Endothelial cell (in vitro differentiated cells): ENCODE results near the gene SYT8. TPM values are rescaled to one million over a fixed set of nuclear protein-coding genes. Genes with fewer than 3 reads are reported as not detected.
"Not testable (repeated sequence)": the region's sequence is repeated elsewhere in the genome, so short reads cannot be mapped to it uniquely, and the experiment has no call there.

Experiments used
- DNase-seq: peaks from one replicate; pipeline ENCODE4 v3.0.0; 2021; ENCODE audit warnings: low spot score
- H3K27ac Mint-ChIP-seq: one replicate; pipeline ENCODE4 v1.8.0; 2021; ENCODE audit warnings: mixed read lengths, inconsistent platforms; ENCODE audit not compliant: unreplicated experiment
- H3K27me3 Mint-ChIP-seq: one replicate; pipeline ENCODE4 v1.8.0; 2021; ENCODE audit warnings: mild to moderate bottlenecking, moderate library complexity, mixed read lengths, inconsistent platforms; ENCODE audit not compliant: unreplicated experiment
- H3K36me3 Mint-ChIP-seq: one replicate; pipeline ENCODE4 v1.8.0; 2021; ENCODE audit warnings: mild to moderate bottlenecking, low read depth, mixed read lengths, inconsistent platforms; ENCODE audit not compliant: unreplicated experiment
- H3K4me1 Mint-ChIP-seq: one replicate; pipeline ENCODE4 v1.8.0; 2021; ENCODE audit warnings: mild to moderate bottlenecking, mixed read lengths, inconsistent platforms; ENCODE audit not compliant: unreplicated experiment
- H3K4me3 Mint-ChIP-seq: one replicate; pipeline ENCODE4 v1.8.0; 2021; ENCODE audit warnings: mild to moderate bottlenecking, mixed read lengths, inconsistent platforms; ENCODE audit not compliant: unreplicated experiment
- H3K9me3 Mint-ChIP-seq: one replicate; pipeline ENCODE4 v1.8.0; 2021; ENCODE audit warnings: mixed read lengths, inconsistent platforms; ENCODE audit not compliant: unreplicated experiment
- total RNA-seq: library from RNA; stranded (reverse); fragmentation: NEBNext Ultra II Directional; extraction: Animal tissue kit (Norgen Biotek cat#: 25700); gene quantifications from one replicate; pipeline ENCODE4 v1.2.1, GENCODE V29; 2021; ENCODE audit not compliant: unreplicated experiment
- TF ChIP-seq, protein P1 (sequence below): fragments of 200-600 bp; sonication (generic); IDR thresholded peaks from one replicate; pipeline ENCODE4 v1.5.0; 2021; ENCODE audit warnings: antibody characterized with exemption; ENCODE audit not compliant: unreplicated experiment

The SYT8 gene
- total RNA-seq, 1 donor from 2014 or later = not detected

DNA sequence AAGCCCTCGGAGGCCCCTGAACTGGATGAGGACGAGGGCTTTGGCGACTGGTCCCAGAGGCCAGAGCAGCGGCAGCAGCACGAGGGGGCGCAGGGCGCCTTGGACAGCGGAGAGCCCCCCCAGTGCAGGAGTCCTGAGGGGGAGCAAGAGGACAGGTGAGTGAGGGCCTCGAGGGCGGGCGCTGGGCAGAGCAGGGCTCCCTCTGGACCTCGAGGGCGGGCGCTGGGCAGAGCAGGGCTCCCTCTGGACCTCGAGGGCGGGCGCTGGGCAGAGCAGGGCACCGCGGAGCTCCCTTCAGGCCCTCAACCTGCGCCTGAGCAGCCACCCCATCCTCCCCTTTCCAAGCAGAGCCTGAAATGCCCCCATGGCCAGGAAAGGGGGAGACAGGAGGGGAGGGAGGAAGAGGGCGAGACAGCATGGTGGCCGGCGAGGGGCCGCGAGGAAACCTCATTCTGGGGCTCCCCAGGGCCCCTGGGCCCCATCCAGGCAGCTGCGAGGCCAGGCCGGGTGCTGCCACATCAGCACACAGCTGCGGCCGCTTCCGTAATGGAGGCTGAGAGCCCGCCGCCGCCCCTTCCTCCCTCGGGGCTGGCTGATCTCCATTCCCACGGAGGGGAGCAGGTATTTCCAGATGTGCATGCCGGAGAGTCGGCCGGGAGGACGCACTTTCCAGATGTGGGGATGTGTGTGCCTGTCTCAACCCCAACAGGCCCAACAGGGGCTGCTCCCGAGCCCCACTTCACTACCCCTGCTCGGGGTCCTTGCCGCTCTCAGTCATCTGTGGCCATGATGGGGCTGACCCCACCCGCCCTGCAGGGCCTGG lies 46.9 kb downstream of the SYT8 start:
- peak; percentile 4 for DNase-seq
- H3K4me1 Mint-ChIP-seq = no peaks in the 10 kb centered on the region
- TF ChIP-seq, protein P1, sequence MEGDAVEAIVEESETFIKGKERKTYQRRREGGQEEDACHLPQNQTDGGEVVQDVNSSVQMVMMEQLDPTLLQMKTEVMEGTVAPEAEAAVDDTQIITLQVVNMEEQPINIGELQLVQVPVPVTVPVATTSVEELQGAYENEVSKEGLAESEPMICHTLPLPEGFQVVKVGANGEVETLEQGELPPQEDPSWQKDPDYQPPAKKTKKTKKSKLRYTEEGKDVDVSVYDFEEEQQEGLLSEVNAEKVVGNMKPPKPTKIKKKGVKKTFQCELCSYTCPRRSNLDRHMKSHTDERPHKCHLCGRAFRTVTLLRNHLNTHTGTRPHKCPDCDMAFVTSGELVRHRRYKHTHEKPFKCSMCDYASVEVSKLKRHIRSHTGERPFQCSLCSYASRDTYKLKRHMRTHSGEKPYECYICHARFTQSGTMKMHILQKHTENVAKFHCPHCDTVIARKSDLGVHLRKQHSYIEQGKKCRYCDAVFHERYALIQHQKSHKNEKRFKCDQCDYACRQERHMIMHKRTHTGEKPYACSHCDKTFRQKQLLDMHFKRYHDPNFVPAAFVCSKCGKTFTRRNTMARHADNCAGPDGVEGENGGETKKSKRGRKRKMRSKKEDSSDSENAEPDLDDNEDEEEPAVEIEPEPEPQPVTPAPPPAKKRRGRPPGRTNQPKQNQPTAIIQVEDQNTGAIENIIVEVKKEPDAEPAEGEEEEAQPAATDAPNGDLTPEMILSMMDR = no peak
- H3K27ac Mint-ChIP-seq = no peak overlapping the region
- H3K27me3 Mint-ChIP-seq = no peaks in the 10 kb centered on the region
- H3K36me3 Mint-ChIP-seq = no peaks in the 10 kb centered on the region
- H3K9me3 Mint-ChIP-seq = no peaks in the 10 kb centered on the region
- no peak overlapping the region for H3K4me3 Mint-ChIP-seq

DNA sequence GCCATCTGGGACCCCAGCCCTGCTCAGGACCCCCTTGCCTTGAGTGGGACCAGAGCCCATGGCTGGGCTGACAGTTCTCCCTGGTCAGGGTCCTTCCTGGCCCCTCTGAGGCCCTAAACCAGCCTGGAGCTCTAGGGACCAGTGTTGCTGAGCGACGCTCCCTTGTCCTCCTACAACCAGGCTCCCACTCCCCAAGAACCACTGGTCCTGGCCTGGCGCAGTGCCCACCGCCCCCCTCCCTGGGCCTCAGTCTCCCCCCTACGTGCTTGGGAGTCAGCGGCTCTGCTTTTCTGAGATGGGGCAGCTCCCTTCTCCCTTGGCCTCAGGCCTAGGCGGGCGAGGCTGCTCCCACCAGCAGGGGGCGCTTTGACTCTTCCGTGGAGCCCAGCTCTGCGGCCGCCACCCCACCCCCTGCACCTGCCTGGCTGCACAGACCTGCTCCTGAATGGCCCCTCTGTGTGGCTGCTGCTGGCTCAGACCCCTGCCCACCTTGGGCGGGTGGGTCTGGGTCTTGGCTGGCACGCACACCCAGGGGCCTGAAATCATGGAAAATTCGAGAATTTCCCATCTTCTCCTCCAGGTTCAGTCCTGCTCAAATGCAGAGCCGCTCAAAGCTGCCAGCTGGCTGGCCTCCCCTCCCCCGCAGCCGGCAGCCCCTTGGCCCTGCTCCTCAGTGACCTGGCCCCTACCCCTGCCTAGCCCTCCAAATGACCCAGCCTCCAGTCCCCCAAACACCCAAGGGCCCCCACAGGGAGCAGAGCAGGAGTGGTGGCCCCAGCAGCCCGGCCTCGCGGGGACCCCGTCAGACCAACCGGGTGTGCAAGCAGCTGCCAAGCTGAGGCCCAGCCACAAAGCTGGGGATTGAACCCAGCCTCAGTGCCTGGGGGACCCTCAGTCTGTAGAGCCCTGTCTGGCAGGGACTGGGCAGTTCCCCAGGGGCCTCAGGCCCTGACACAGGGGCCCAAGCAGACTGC lies 47.8 kb downstream of the SYT8 start:
- Mint-ChIP-seq H3K4me3 (no peak overlapping the region), H3K4me1 (no peaks in the 10 kb centered on the region), H3K9me3 (no peaks in the 10 kb centered on the region), H3K27ac (no peak overlapping the region), H3K36me3 (no peaks in the 10 kb centered on the region), H3K27me3 (no peaks in the 10 kb centered on the region)
- DNase-seq = peak; percentile 89
- TF ChIP-seq, protein P1 = peak; percentile 93

DNA sequence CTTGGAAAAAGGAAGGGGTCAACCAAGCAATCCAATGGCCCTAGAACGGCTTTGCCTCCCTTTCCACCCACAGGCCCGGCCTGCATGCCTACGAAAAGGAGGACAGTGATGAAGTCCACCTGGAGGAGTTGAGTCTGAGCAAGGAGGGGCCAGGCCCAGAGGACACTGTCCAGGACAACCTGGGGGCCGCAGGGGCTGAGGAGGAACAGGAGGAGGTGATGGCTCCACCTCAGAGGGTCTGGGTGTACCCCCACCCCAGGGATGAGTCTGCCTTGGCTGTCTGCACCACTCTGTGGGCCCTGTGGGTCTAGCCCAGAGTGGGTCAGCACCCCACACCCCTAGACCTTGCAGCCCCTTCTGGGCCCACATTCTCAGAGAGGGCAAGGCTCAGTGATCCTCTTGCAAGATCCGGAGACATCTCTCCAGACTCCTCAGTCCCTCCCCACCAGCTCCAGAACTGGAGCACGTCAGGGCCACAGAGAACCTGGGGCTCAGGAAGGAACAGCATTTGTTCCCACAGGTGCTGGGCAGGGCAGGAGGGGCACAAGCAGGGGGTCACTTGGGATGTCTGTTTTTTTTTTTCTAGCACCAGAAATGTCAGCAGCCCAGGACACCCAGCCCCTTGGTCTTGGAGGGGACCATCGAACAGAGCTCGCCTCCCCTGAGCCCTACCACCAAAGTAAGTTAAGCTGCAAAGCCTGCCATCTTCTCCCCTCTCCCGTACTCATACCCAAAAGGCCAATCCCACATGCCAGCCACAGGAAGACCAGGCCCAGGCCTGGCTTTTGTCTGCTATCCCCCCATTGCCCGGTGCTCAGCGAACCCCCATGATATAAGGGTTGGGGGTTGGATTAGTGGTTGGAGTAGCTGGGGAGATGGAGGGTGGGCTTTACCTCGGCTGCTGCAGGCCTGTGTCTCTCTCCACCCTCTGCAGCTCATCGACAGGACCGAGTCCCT lies 48.8 kb downstream of the SYT8 start:
- Mint-ChIP-seq H3K27ac (no peak overlapping the region), H3K27me3 (peaks cover 5% of the 10 kb centered on the region), H3K4me1 (no peaks in the 10 kb centered on the region), H3K9me3 (no peaks in the 10 kb centered on the region), H3K4me3 (no peak overlapping the region), H3K36me3 (no peaks in the 10 kb centered on the region)
- DNase-seq = no peak
- TF ChIP-seq, protein P1 = no peak

DNA sequence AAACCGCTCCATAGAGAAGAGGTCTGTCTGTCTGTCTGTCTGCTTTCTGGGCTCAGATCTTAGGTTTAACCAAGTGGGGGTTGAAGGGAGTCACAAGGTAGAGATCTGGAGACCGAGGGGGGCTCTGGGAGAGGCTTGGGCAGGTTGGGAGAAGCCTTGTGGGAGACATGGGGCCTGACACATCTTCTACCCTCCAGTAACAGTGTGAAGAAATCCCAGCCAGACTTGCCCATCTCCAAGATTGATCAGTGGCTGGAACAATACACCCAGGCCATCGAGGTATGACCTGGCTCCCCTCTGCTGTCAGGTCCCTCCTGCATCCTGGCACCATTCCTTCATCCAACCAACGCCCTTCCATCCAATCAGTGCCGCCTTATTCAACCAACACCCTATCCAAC lies 49.5 kb downstream of the SYT8 start:
- H3K27me3 Mint-ChIP-seq = peaks cover 5% of the 10 kb centered on the region
- H3K4me3 Mint-ChIP-seq = no peak overlapping the region
- H3K27ac Mint-ChIP-seq = no peak overlapping the region
- no peak for DNase-seq
- no peaks in the 10 kb centered on the region for H3K9me3 Mint-ChIP-seq
- no peaks in the 10 kb centered on the region for H3K36me3 Mint-ChIP-seq
- no peaks in the 10 kb centered on the region for H3K4me1 Mint-ChIP-seq
- TF ChIP-seq, protein P1 = no peak

DNA sequence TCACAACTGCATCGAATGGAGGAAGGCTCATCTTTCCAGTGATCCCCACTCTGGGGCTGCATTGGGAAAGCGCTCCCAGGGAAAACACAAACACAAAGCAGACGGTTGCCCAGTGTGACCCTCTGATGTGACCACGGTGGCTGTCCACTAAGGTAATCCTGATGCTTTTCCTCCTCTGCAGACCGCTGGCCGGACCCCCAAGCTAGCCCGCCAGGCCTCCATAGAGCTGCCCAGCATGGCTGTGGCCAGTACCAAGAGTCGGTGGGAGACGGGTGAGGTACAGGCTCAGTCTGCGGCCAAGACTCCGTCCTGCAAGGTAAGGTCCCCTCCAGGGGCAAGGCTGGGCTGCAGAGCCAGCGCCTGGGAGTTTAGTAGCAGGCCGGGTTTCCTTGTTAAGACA lies 51.8 kb downstream of the SYT8 start:
- not testable (repeated sequence) for DNase-seq, H3K27me3 Mint-ChIP-seq, H3K9me3 Mint-ChIP-seq

More for the DNA sequence above, 51.8 kb downstream of the SYT8 start:
- not testable (repeated sequence) for H3K4me3 Mint-ChIP-seq, H3K4me1 Mint-ChIP-seq, H3K36me3 Mint-ChIP-seq, H3K27ac Mint-ChIP-seq
